HepG2 (cell line): ENCODE results near the gene RAB24. TPM values are rescaled to one million over a fixed set of nuclear protein-coding genes. Genes with fewer than 3 reads are reported as not detected.
A peak's percentile ranks its signal among the peaks of the same experiment; 100 is the strongest.

Experiments used
- ATRX ChIP-seq: sonication (generic); formaldehyde crosslinking; IDR thresholded peaks from 2 replicates; pipeline ENCODE4 v1.4.0; 2020; ENCODE audit warnings: missing genetic modification reagents, borderline replicate concordance
- KDM2A ChIP-seq: sonication (generic); formaldehyde crosslinking; IDR thresholded peaks from 2 replicates; pipeline ENCODE4 v1.4.0; 2020; ENCODE audit warnings: low read depth, missing genetic modification reagents, borderline replicate concordance
- MED13 ChIP-seq: sonication (generic); formaldehyde crosslinking; IDR thresholded peaks from 2 replicates; pipeline ENCODE4 v1.5.0; 2020; ENCODE audit warnings: missing genetic modification reagents
- NFE2L2 ChIP-seq: fragments of 150-350 bp; IDR thresholded peaks from 2 replicates; pipeline ENCODE4 v1.6.1; 2014; ENCODE audit warnings: low read length
- SOX6 ChIP-seq, 2 experiments: fragments of 450-650 bp in 1 of 2; sonication (generic) in 1 of 2; formaldehyde crosslinking in 1 of 2; IDR thresholded peaks; 2 replicates each; pipeline versions ENCODE4 v1.4.0 to v1.6.1; 2017 to 2020; ENCODE audit warnings: antibody characterized with exemption in 1 of 2, mild to moderate bottlenecking in 1 of 2, missing genetic modification reagents in 1 of 2
- ZNF124 ChIP-seq: sonication (generic); formaldehyde crosslinking; IDR thresholded peaks from 2 replicates; pipeline ENCODE4 v1.4.0; 2020; ENCODE audit warnings: missing genetic modification reagents
- ZNF136 ChIP-seq: sonication (generic); formaldehyde crosslinking; IDR thresholded peaks from 2 replicates; pipeline ENCODE4 v1.8.1; 2022; ENCODE audit warnings: low read depth, mild to moderate bottlenecking, moderate library complexity, missing genetic modification reagents
- ZNF382 ChIP-seq: sonication (generic); formaldehyde crosslinking; IDR thresholded peaks from 2 replicates; pipeline ENCODE4 v1.5.0; 2020; ENCODE audit warnings: missing genetic modification reagents, mild to moderate bottlenecking, borderline replicate concordance
- ZNF557 ChIP-seq: sonication (generic); formaldehyde crosslinking; IDR thresholded peaks from 2 replicates; pipeline ENCODE4 v1.4.0; 2020; ENCODE audit warnings: missing genetic modification reagents
- ZNF598 ChIP-seq: sonication (generic); formaldehyde crosslinking; IDR thresholded peaks from 2 replicates; pipeline ENCODE4 v1.5.1; 2020; ENCODE audit warnings: mild to moderate bottlenecking, missing genetic modification reagents, borderline replicate concordance
- ZNF777 ChIP-seq: sonication (generic); formaldehyde crosslinking; IDR thresholded peaks from 2 replicates; pipeline ENCODE4 v1.4.0; 2020; ENCODE audit warnings: missing genetic modification reagents
- ZNF83 ChIP-seq: sonication (generic); formaldehyde crosslinking; IDR thresholded peaks from 2 replicates; pipeline ENCODE4 v1.4.0; 2020; ENCODE audit warnings: missing genetic modification reagents, mild to moderate bottlenecking, borderline replicate concordance
- polyA plus RNA-seq, 8 experiments: library from polyadenylated mRNA; depleted of rRNA in 3 of 8; stranded (reverse) in 7 of 8; unstranded in 1 of 8; fragments of >200 nt; fragmentation: Illumina TruSeq in 4 of 8; extraction: Trizol in 4 of 8; gene quantifications; 2 replicates each; pipeline versions ENCODE4 v1.2.1 to v1.2.3, GENCODE V29; 2011 to 2016; ENCODE audit warnings: low read depth in 4 of 8, missing spikeins in 1 of 8, mixed read lengths in 1 of 8; ENCODE audit not compliant: insufficient read depth in 1 of 8
- total RNA-seq, 5 experiments: library from RNA; depleted of rRNA; stranded (reverse); fragments of >200 nt; fragmentation: Illumina TruSeq; extraction: Trizol; gene quantifications; 2 replicates each; pipeline ENCODE4 v1.2.3, GENCODE V29; 2016; ENCODE audit warnings: low read depth in 1 of 5
- TF ChIP-seq, protein P1 (sequence below): sonication (generic); formaldehyde crosslinking; IDR thresholded peaks from 2 replicates; pipeline ENCODE4 v1.8.0; 2022; ENCODE audit warnings: mild to moderate bottlenecking, missing genetic modification reagents, borderline replicate concordance
- TF ChIP-seq, protein P2 (sequence below): sonication (generic); formaldehyde crosslinking; IDR thresholded peaks from 2 replicates; pipeline ENCODE4 v1.4.0; 2020; ENCODE audit warnings: mild to moderate bottlenecking, missing genetic modification reagents, borderline replicate concordance
- TF ChIP-seq, protein P3 (sequence below): sonication (generic); formaldehyde crosslinking; IDR thresholded peaks from 2 replicates; pipeline ENCODE4 v1.8.0; 2022; ENCODE audit warnings: missing genetic modification reagents, mild to moderate bottlenecking, moderate library complexity, borderline replicate concordance
- TF ChIP-seq, protein P4 (sequence below): sonication (generic); formaldehyde crosslinking; IDR thresholded peaks from 2 replicates; pipeline ENCODE4 v1.4.0; 2020; ENCODE audit warnings: missing genetic modification reagents
- TF ChIP-seq, protein P5 (sequence below): sonication (generic); formaldehyde crosslinking; IDR thresholded peaks from 2 replicates; pipeline ENCODE4 v1.4.0; 2020; ENCODE audit warnings: missing genetic modification reagents

The RAB24 gene
- total and polyA plus RNA-seq, 2 of the 13 experiments (the other 11 are each of a cell fraction or from before 2014, with no cell fraction given): 22.9 to 63.7 TPM

DNA sequence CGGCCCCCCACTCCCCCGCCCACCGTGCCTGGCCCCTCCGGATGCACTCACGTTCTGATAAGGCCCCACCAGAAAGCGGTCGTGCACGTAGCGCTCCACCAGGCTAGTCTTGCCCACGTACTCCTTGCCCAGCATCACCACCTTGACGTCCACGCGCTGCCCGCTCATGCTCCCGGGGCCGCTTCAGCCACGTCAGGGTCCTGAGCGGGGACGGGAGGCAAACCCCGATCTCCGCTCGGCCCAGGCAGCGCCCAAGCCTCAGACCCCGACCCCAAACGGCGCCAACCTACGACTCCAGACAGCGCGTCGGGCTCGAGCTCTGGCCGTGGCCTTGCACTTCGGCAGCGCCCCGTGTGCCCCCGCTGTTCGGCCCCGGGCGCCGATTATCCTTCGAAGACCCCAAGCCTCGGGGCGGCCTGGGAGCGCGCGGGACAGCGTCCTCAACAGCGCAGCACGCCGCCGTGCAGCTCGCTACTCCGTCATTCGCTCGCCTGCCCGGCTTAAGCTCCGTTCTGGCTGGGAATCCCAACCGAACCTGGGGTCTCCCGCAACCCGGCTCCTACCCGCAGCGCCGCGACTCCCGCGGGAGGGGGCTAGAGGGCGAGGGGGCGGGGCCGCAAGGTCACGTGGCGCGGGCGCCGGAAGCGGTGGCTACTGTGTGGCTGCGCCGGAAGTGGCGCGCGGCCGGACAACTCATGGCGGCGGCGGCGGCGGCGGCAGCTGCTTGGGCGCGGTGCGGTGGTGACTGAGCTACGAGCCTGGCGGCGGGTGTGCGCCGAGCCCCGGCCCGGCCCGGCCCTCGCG is at the start of gene RAB24, which contains the start of gene PRELID1 (continued):
- TF ChIP-seq, protein P1, sequence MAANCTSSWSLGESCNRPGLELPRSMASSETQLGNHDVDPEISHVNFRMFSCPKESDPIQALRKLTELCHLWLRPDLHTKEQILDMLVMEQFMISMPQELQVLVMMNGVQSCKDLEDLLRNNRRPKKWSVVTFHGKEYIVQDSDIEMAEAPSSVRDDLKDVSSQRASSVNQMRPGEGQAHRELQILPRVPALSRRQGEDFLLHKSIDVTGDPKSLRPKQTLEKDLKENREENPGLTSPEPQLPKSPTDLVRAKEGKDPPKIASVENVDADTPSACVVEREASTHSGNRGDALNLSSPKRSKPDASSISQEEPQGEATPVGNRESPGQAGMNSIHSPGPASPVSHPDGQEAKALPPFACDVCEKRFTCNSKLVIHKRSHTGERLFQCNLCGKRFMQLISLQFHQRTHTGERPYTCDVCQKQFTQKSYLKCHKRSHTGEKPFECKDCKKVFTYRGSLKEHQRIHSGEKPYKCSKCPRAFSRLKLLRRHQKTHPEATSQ: no peak
- TF ChIP-seq, protein P2, sequence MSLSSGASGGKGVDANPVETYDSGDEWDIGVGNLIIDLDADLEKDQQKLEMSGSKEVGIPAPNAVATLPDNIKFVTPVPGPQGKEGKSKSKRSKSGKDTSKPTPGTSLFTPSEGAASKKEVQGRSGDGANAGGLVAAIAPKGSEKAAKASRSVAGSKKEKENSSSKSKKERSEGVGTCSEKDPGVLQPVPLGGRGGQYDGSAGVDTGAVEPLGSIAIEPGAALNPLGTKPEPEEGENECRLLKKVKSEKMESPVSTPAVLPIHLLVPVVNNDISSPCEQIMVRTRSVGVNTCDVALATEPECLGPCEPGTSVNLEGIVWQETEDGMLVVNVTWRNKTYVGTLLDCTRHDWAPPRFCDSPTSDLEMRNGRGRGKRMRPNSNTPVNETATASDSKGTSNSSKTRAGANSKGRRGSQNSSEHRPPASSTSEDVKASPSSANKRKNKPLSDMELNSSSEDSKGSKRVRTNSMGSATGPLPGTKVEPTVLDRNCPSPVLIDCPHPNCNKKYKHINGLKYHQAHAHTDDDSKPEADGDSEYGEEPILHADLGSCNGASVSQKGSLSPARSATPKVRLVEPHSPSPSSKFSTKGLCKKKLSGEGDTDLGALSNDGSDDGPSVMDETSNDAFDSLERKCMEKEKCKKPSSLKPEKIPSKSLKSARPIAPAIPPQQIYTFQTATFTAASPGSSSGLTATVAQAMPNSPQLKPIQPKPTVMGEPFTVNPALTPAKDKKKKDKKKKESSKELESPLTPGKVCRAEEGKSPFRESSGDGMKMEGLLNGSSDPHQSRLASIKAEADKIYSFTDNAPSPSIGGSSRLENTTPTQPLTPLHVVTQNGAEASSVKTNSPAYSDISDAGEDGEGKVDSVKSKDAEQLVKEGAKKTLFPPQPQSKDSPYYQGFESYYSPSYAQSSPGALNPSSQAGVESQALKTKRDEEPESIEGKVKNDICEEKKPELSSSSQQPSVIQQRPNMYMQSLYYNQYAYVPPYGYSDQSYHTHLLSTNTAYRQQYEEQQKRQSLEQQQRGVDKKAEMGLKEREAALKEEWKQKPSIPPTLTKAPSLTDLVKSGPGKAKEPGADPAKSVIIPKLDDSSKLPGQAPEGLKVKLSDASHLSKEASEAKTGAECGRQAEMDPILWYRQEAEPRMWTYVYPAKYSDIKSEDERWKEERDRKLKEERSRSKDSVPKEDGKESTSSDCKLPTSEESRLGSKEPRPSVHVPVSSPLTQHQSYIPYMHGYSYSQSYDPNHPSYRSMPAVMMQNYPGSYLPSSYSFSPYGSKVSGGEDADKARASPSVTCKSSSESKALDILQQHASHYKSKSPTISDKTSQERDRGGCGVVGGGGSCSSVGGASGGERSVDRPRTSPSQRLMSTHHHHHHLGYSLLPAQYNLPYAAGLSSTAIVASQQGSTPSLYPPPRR (CRISPR knock-in tag): peak; percentile 66; the same call in 1 of the 2 replicates
- TF ChIP-seq ZNF136: peak; percentile 62; the same call in 1 of the 2 replicates
- peak; percentile 85; the same call in 1 of the 2 replicates for TF ChIP-seq KDM2A (CRISPR knock-in tag)
- TF ChIP-seq MED13 (CRISPR knock-in tag): peak; percentile 48; the same call in 1 of the 2 replicates
- TF ChIP-seq ZNF382: no peak
- TF ChIP-seq NFE2L2: no peak
- TF ChIP-seq ZNF557 (CRISPR knock-in tag): peak; percentile 44; the same call in 1 of the 2 replicates
- peak; percentile 50 for TF ChIP-seq ZNF124 (CRISPR knock-in tag)
- TF ChIP-seq, protein P3, sequence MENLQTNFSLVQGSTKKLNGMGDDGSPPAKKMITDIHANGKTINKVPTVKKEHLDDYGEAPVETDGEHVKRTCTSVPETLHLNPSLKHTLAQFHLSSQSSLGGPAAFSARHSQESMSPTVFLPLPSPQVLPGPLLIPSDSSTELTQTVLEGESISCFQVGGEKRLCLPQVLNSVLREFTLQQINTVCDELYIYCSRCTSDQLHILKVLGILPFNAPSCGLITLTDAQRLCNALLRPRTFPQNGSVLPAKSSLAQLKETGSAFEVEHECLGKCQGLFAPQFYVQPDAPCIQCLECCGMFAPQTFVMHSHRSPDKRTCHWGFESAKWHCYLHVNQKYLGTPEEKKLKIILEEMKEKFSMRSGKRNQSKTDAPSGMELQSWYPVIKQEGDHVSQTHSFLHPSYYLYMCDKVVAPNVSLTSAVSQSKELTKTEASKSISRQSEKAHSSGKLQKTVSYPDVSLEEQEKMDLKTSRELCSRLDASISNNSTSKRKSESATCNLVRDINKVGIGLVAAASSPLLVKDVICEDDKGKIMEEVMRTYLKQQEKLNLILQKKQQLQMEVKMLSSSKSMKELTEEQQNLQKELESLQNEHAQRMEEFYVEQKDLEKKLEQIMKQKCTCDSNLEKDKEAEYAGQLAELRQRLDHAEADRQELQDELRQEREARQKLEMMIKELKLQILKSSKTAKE (CRISPR knock-in tag): peak; percentile 66
- TF ChIP-seq ZNF777: peak; percentile 53; the same call in 1 of the 2 replicates
- TF ChIP-seq, protein P4, sequence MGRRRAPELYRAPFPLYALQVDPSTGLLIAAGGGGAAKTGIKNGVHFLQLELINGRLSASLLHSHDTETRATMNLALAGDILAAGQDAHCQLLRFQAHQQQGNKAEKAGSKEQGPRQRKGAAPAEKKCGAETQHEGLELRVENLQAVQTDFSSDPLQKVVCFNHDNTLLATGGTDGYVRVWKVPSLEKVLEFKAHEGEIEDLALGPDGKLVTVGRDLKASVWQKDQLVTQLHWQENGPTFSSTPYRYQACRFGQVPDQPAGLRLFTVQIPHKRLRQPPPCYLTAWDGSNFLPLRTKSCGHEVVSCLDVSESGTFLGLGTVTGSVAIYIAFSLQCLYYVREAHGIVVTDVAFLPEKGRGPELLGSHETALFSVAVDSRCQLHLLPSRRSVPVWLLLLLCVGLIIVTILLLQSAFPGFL: no peak
- no peak for TF ChIP-seq ZNF83 (CRISPR knock-in tag)
- no peak for TF ChIP-seq SOX6 (IDR thresholded peaks at IDR 0.05)
- TF ChIP-seq SOX6 (CRISPR knock-in tag; IDR thresholded peaks at IDR 0.05): peak; percentile 66; the same call in 1 of the 2 replicates
- no peak for TF ChIP-seq ATRX (CRISPR knock-in tag)
- TF ChIP-seq ZNF598 (CRISPR knock-in tag): peak; percentile 85; the same call in 1 of the 2 replicates
- TF ChIP-seq, protein P5, sequence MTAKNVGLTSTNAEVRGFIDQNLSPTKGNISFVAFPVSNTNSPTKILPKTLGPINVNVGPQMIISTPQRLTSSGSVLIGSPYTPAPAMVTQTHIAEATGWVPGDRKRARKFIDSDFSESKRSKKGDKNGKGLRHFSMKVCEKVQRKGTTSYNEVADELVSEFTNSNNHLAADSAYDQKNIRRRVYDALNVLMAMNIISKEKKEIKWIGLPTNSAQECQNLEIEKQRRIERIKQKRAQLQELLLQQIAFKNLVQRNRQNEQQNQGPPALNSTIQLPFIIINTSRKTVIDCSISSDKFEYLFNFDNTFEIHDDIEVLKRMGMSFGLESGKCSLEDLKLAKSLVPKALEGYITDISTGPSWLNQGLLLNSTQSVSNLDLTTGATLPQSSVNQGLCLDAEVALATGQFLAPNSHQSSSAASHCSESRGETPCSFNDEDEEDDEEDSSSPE: no peak; the same call in 1 of the 2 replicates
